ENCODE measurements around the gene ATG14. TPM values are rescaled to one million over a fixed set of nuclear protein-coding genes. Genes with fewer than 3 reads are reported as not detected.

ATG14 gene
- total and polyA plus RNA-seq, 2 experiments from 2014 or later, result 7.3 to 15.2 TPM

DNA sequence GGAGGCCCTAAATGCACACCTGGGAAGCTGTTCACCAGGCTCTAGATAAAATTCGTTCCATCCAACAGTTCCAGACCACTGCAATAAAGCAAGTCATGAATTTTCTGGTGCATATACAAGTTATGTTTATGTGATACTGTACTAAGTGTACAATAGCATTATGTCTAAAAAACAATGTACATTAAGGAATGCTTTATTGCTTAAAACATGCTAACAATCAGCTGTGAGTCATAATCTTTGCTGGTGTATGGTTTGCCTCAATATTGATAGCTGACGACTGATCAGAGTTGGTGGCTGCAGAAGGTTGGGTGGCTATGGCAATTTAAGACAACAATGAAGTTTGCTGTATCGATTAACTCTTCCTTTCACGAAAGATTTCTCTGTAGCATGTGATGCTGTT, 52.3 kb downstream of the ATG14 start (continued):
- TF ChIP-seq, protein P1, sequence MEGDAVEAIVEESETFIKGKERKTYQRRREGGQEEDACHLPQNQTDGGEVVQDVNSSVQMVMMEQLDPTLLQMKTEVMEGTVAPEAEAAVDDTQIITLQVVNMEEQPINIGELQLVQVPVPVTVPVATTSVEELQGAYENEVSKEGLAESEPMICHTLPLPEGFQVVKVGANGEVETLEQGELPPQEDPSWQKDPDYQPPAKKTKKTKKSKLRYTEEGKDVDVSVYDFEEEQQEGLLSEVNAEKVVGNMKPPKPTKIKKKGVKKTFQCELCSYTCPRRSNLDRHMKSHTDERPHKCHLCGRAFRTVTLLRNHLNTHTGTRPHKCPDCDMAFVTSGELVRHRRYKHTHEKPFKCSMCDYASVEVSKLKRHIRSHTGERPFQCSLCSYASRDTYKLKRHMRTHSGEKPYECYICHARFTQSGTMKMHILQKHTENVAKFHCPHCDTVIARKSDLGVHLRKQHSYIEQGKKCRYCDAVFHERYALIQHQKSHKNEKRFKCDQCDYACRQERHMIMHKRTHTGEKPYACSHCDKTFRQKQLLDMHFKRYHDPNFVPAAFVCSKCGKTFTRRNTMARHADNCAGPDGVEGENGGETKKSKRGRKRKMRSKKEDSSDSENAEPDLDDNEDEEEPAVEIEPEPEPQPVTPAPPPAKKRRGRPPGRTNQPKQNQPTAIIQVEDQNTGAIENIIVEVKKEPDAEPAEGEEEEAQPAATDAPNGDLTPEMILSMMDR (conservative IDR thresholded peaks at IDR 0.05; ENCODE audit: low read depth in 2 of 2), result no peak
- TF ChIP-seq EZH2 (IDR thresholded peaks at IDR 0.05; ENCODE audit: low read depth, unreplicated experiment) (no peak), ZNF331 (CRISPR knock-in tag; IDR thresholded peaks at IDR 0.05; ENCODE audit: low read depth) (no peak)

DNA sequence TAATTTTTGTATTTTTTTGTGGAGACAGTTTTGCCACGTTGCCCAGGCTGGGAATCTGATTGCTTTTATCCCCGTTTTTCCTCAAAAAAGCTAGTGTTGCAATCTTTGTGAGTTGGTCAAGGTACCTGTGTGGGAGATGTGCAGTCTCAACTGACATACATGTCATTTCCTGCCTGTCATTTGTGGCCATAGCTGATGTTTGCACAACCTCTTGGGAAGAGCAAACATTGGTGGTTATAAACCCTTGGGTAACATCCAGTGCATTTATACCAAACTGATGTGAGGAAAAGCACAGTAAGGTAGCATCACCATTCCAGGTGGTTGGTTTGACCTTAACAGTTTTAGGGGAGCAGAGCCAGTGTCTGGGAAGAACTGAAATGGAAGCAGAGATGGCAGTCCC, 54.7 kb downstream of the ATG14 start:
- Histone ChIP-seq H3K4me3 (no peak overlapping the region), H3K27ac (ENCODE audit: low read depth) (no peak overlapping the region), H4K20me1 (replicated peaks; ENCODE audit: insufficient read depth) (no peaks in the 10 kb centered on the region; the same call in 1 of the 2 replicates), H3K36me3 (ENCODE audit: insufficient read depth) (no peaks in the 10 kb centered on the region), H3K27me3 (ENCODE audit: insufficient read depth) (no peaks in the 10 kb centered on the region), H3K4me2 (no peak overlapping the region), H3K4me1 (ENCODE audit: insufficient read depth) (peaks cover 4% of the 10 kb centered on the region; the same call in 1 of the 2 replicates), H3K79me2 (replicated peaks; ENCODE audit: insufficient read depth) (no peaks in the 10 kb centered on the region), H2AFZ (no peak overlapping the region), H3K9me2 (ENCODE audit: insufficient read depth) (no peaks in the 10 kb centered on the region), H3F3A (replicated peaks; ENCODE audit: low read depth) (no peaks in the 10 kb centered on the region)
- H3K4me1 Mint-ChIP-seq, result peaks cover 8% of the 10 kb centered on the region; the same call in 2 of the 3 replicates
- H3K4me3 Mint-ChIP-seq, result no peak overlapping the region
- no peaks in the 10 kb centered on the region for H3K9me3 Mint-ChIP-seq
- no peak for ATAC-seq
- peaks cover 13% of the 10 kb centered on the region for H3K27me3 Mint-ChIP-seq (ENCODE audit: insufficient read depth, low read depth, poor library complexity)
- H3K36me3 Mint-ChIP-seq (ENCODE audit: low read depth), result no peaks in the 10 kb centered on the region
- DNase-seq (ENCODE audit: low spot score), result no peak
- no peak overlapping the region for H3K27ac Mint-ChIP-seq
- TF ChIP-seq, protein P2, sequence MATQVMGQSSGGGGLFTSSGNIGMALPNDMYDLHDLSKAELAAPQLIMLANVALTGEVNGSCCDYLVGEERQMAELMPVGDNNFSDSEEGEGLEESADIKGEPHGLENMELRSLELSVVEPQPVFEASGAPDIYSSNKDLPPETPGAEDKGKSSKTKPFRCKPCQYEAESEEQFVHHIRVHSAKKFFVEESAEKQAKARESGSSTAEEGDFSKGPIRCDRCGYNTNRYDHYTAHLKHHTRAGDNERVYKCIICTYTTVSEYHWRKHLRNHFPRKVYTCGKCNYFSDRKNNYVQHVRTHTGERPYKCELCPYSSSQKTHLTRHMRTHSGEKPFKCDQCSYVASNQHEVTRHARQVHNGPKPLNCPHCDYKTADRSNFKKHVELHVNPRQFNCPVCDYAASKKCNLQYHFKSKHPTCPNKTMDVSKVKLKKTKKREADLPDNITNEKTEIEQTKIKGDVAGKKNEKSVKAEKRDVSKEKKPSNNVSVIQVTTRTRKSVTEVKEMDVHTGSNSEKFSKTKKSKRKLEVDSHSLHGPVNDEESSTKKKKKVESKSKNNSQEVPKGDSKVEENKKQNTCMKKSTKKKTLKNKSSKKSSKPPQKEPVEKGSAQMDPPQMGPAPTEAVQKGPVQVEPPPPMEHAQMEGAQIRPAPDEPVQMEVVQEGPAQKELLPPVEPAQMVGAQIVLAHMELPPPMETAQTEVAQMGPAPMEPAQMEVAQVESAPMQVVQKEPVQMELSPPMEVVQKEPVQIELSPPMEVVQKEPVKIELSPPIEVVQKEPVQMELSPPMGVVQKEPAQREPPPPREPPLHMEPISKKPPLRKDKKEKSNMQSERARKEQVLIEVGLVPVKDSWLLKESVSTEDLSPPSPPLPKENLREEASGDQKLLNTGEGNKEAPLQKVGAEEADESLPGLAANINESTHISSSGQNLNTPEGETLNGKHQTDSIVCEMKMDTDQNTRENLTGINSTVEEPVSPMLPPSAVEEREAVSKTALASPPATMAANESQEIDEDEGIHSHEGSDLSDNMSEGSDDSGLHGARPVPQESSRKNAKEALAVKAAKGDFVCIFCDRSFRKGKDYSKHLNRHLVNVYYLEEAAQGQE (IDR thresholded peaks at IDR 0.05; ENCODE audit: unreplicated experiment), result no peak
- no peak for TF ChIP-seq EZH2phosphoT487 (IDR thresholded peaks at IDR 0.05; ENCODE audit: unreplicated experiment)
- no peak for TF ChIP-seq EZH2 (IDR thresholded peaks at IDR 0.05; ENCODE audit: low read depth, unreplicated experiment)
- no peak for TF ChIP-seq NANOG (IDR thresholded peaks at IDR 0.05; ENCODE audit: borderline replicate concordance)
- TF ChIP-seq JUNB (IDR thresholded peaks at IDR 0.05; ENCODE audit: unreplicated experiment), result no peak
- no peak for TF ChIP-seq CREB1 (CRISPR knock-in tag; IDR thresholded peaks at IDR 0.05; ENCODE audit: low read depth)
- TF ChIP-seq, protein P1 (conservative IDR thresholded peaks at IDR 0.05; ENCODE audit: low read depth in 2 of 2), result no peak
- TF ChIP-seq, protein P3, sequence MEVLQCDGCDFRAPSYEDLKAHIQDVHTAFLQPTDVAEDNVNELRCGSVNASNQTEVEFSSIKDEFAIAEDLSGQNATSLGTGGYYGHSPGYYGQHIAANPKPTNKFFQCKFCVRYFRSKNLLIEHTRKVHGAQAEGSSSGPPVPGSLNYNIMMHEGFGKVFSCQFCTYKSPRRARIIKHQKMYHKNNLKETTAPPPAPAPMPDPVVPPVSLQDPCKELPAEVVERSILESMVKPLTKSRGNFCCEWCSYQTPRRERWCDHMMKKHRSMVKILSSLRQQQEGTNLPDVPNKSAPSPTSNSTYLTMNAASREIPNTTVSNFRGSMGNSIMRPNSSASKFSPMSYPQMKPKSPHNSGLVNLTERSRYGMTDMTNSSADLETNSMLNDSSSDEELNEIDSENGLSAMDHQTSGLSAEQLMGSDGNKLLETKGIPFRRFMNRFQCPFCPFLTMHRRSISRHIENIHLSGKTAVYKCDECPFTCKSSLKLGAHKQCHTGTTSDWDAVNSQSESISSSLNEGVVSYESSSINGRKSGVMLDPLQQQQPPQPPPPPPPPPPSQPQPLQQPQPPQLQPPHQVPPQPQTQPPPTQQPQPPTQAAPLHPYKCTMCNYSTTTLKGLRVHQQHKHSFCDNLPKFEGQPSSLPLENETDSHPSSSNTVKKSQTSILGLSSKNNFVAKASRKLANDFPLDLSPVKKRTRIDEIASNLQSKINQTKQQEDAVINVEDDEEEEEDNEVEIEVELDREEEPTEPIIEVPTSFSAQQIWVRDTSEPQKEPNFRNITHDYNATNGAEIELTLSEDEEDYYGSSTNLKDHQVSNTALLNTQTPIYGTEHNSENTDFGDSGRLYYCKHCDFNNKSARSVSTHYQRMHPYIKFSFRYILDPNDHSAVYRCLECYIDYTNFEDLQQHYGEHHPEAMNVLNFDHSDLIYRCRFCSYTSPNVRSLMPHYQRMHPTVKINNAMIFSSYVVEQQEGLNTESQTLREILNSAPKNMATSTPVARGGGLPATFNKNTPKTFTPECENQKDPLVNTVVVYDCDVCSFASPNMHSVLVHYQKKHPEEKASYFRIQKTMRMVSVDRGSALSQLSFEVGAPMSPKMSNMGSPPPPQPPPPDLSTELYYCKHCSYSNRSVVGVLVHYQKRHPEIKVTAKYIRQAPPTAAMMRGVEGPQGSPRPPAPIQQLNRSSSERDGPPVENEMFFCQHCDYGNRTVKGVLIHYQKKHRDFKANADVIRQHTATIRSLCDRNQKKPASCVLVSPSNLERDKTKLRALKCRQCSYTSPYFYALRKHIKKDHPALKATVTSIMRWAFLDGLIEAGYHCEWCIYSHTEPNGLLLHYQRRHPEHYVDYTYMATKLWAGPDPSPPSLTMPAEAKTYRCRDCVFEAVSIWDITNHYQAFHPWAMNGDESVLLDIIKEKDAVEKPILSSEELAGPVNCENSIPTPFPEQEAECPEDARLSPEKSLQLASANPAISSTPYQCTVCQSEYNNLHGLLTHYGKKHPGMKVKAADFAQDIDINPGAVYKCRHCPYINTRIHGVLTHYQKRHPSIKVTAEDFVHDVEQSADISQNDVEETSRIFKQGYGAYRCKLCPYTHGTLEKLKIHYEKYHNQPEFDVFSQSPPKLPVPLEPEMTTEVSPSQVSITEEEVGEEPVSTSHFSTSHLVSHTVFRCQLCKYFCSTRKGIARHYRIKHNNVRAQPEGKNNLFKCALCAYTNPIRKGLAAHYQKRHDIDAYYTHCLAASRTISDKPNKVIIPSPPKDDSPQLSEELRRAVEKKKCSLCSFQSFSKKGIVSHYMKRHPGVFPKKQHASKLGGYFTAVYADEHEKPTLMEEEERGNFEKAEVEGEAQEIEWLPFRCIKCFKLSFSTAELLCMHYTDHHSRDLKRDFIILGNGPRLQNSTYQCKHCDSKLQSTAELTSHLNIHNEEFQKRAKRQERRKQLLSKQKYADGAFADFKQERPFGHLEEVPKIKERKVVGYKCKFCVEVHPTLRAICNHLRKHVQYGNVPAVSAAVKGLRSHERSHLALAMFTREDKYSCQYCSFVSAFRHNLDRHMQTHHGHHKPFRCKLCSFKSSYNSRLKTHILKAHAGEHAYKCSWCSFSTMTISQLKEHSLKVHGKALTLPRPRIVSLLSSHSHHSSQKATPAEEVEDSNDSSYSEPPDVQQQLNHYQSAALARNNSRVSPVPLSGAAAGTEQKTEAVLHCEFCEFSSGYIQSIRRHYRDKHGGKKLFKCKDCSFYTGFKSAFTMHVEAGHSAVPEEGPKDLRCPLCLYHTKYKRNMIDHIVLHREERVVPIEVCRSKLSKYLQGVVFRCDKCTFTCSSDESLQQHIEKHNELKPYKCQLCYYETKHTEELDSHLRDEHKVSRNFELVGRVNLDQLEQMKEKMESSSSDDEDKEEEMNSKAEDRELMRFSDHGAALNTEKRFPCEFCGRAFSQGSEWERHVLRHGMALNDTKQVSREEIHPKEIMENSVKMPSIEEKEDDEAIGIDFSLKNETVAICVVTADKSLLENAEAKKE (CRISPR knock-in tag; IDR thresholded peaks at IDR 0.05), result no peak
- TF ChIP-seq, protein P4, sequence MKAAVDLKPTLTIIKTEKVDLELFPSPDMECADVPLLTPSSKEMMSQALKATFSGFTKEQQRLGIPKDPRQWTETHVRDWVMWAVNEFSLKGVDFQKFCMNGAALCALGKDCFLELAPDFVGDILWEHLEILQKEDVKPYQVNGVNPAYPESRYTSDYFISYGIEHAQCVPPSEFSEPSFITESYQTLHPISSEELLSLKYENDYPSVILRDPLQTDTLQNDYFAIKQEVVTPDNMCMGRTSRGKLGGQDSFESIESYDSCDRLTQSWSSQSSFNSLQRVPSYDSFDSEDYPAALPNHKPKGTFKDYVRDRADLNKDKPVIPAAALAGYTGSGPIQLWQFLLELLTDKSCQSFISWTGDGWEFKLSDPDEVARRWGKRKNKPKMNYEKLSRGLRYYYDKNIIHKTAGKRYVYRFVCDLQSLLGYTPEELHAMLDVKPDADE (IDR thresholded peaks at IDR 0.05), result no peak

All from GM23338 (cell line).